Measurements from ENCODE around the gene EVI5.

- TF ChIP-seq CTCF (IDR thresholded peaks at IDR 0.05; ENCODE audit: low read depth, low read length): no peak
- TF ChIP-seq EZH2phosphoT487 (IDR thresholded peaks at IDR 0.05; ENCODE audit: low read depth): no peak
These were observed 37.2 kb downstream of the EVI5 start for GRCh38 chr1:92747735-92748134.

Measured in OCI-LY3 (cell line).